NB4 (cell line): ENCODE measurements around the gene WFIKKN1.

Experiments
- DNase-seq: peaks from one replicate; pipeline ENCODE4 v3.0.0; 2010; ENCODE audit warnings: low read depth
- H3K4me3 ChIP-seq: one replicate; pipeline ENCODE4 v1.5.1; 2011; ENCODE audit warnings: mild to moderate bottlenecking, low read depth, low read length, moderate library complexity
- MYC ChIP-seq: IDR thresholded peaks from 2 replicates; pipeline ENCODE4 v1.6.1; 2011; ENCODE audit warnings: low read depth, low read length
- POLR2A ChIP-seq: IDR thresholded peaks from 2 replicates; pipeline ENCODE4 v1.6.1; 2011; ENCODE audit warnings: mild to moderate bottlenecking; ENCODE audit not compliant: insufficient read length; ENCODE audit errors: extremely low read depth
- TF ChIP-seq, protein P1 (sequence below): IDR thresholded peaks from one replicate; pipeline ENCODE4 v1.5.1; 2012; ENCODE audit warnings: low read depth, low read length
- TF ChIP-seq, protein P2 (sequence below): IDR thresholded peaks from 2 replicates; pipeline ENCODE4 v1.6.1; 2011; ENCODE audit warnings: low read depth, low read length

Gene WFIKKN1

DNA sequence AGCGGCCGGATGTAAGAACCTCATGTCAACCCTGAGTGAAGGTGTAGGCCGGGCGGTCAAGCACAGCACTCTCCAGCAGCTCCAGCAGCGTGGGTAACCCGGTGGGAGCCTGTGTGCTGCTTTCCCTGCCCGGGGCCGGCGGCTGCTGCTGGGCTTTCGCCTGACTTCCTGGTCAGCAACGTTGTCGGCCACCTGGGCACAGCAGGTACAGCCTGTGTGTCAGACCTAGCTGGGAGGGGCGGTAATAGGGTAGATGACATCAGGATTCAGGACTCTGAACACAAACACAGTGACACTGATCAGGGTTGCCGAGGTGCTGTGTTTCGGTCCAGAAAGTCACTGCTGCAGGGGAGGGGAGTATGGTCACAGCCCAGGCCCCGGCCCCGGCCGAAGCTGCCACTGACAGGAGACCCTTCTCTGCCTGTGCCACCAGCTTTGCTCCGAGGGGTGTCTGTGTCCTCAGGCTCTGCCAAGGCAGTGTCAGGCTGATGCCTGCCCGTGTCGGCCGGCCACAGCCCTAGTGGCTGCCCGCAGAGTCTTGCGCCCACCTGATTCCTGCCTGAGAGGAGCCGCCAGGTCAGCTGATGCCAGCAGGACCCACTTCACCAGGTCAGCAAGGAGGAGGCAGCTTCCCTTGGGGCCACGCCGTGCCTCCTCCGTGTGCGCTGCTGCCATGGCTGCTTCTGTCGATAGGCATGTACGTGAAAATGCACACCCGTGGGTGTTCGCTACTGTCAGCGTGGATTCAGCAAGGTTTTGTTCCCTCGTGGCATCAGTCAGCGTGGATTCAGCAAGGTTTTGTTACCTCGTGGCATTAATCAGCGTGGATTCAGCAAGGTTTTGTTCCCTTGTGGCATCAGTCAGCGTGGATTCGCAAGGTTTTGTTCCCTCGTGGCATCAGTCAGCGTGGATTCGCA, 31.7 kb upstream of the WFIKKN1 start:
- no peak overlapping the region for H3K4me3 ChIP-seq
- TF ChIP-seq, protein P1, sequence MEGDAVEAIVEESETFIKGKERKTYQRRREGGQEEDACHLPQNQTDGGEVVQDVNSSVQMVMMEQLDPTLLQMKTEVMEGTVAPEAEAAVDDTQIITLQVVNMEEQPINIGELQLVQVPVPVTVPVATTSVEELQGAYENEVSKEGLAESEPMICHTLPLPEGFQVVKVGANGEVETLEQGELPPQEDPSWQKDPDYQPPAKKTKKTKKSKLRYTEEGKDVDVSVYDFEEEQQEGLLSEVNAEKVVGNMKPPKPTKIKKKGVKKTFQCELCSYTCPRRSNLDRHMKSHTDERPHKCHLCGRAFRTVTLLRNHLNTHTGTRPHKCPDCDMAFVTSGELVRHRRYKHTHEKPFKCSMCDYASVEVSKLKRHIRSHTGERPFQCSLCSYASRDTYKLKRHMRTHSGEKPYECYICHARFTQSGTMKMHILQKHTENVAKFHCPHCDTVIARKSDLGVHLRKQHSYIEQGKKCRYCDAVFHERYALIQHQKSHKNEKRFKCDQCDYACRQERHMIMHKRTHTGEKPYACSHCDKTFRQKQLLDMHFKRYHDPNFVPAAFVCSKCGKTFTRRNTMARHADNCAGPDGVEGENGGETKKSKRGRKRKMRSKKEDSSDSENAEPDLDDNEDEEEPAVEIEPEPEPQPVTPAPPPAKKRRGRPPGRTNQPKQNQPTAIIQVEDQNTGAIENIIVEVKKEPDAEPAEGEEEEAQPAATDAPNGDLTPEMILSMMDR: no peak
- TF ChIP-seq MYC: no peak
- TF ChIP-seq, protein P2, sequence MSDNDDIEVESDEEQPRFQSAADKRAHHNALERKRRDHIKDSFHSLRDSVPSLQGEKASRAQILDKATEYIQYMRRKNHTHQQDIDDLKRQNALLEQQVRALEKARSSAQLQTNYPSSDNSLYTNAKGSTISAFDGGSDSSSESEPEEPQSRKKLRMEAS: no peak
- TF ChIP-seq POLR2A: no peak
- DNase-seq: no peak

DNA sequence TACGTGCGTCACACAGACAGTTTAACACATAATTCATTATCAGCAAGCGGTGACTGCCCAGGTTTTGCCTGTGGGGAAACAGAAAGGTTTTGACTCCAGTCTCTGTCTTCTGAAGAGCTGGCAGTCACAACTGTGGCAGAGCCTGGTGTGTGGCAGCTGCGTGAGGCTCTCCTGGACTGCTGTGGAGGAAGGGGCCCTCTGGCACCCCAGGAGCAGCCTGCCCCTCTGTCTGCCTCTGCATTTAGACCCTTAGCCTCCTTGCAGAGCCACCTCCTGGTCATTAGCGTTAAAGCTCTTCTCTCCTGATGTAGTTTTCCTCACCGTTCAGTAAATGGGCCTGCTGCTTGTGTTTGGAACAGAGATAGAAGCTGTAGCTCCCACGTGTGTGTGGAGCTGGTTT, 30.0 kb upstream of the WFIKKN1 start:
- TF ChIP-seq MYC: no peak
- TF ChIP-seq, protein P1: peak; percentile 10
- DNase-seq: peak; percentile 33
- no peak overlapping the region for H3K4me3 ChIP-seq

DNA sequence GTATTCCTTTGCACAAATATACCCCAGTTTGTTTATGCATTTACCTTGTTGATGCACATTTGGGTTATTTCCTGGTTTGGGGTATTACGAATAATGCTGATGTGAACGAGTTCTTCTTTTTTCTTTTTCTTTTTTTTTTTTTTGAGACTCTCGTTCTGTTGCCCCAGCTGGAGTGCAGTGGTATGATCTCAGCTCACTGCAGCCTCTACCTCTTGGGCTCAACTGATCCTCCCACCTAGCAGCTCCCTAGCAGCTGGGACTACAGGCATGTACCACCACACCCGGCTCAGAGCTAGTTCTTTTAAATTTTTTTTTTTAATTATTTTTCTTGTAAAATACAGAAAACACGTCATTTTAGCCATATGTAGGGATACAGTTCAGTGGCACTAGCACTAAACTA, 26.9 kb upstream of the WFIKKN1 start:
- no peak overlapping the region for H3K4me3 ChIP-seq
- DNase-seq: no peak
- TF ChIP-seq, protein P1: no peak
- TF ChIP-seq MYC (no peak), POLR2A (no peak)
- TF ChIP-seq, protein P2: no peak

DNA sequence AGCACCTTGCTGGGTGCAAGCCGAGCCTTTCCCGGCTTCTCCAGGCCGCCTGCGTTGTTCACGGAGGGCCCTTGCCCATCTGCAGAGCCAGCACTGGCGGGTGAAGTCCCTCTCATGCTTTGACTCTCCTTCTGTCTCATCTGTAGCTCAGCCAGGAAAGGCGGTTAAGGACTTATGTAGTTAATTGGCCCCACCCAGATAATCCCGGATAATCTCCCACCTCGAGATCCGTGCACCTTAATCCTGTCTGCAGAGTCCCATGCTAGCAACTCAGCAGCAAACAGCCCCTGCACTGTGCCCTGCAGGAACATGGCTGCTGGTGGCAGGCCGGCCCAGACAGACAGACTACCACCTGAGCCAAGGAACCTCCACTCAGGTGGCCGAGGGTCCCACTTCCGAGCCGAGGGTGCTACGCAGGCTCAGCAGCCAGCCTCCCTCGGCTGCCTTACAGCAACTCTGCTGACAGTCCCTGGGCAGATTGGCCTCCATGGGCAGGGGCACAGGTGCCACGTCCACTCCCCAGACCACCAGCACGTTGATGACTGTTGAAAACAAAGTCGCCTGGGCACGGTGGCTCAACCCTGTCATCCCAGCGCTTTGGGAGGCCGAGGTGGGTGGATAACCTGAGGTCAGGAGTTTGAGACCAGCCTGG, 24.0 kb upstream of the WFIKKN1 start:
- DNase-seq: no peak
- TF ChIP-seq, protein P1: no peak
- TF ChIP-seq, protein P2: no peak
- TF ChIP-seq POLR2A (no peak), MYC (no peak)
- H3K4me3 ChIP-seq: no peak overlapping the region

DNA sequence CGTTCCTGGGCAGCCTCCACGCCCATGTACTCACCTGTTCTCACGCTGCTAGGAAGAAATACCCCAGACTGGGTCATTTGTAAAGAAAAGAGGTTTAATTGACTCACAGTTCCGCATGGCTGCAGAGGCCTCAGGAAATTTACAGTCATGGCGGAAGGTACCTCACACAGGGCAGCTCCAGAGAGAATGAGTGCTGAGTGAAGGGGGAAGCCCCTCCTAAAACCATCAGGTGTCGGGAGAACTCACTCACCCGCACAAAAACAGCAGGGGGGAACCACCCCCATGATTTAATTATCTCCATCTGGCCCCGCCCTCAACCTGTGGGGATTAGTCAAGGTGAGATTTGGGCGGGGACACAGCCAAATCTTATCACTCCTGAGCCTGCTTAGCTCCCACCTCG, 22.8 kb upstream of the WFIKKN1 start:
- TF ChIP-seq MYC (no peak), POLR2A (no peak)
- TF ChIP-seq, protein P1: no peak
- TF ChIP-seq, protein P2: no peak
- DNase-seq: no peak
- H3K4me3 ChIP-seq: no peak overlapping the region
